ENCODE results near the gene DCTN2. TPM values are rescaled to one million over a fixed set of nuclear protein-coding genes. Genes with fewer than 3 reads are reported as not detected.

The DCTN2 gene
- polyA plus RNA-seq, 2 of the 4 experiments (the other 2 are of a cell fraction): 169 to 211 TPM

DNA sequence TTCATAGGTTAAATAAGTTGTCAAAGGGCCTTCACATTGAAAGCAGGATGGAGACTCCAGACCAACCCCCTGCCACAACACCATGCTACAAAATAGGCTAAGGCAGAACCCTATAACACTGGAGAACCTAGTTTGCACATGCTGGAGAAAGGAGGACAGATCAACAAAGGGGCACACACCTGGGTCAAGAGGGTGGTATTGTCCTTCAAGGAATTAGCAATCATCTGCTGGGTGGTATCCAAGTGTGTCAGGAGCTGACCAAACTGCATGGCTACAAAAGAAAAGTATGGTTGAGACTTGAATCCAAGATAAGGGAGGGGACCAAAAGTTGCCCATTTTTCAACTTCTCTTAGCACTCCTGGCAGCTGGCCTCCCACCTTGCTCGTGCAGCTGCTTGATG, 15.2 kb downstream of the DCTN2 start:
- Histone ChIP-seq H3K4me3 (no peak overlapping the region), H3K4me2 (no peak overlapping the region), H3K4me1 (no peaks in the 10 kb centered on the region), H3K9me3 (no peaks in the 10 kb centered on the region), H3K27ac (no peak overlapping the region)
- WGBS (ENCODE audit: missing lambda C conversion rate): 78% methylated on average over 1 of the region's 1 CpG
- FAIRE-seq: no peak
- ChIA-PET POLR2A (interaction anchor here (1.4 kb wide), 1 partner anchor 9 kb away, joined by 3 read pairs; the partner anchor contains the start of gene MBD6), CTCF (interaction anchor here (0.6 to 2.3 kb wide), 10 partner anchors 8 to 94 kb away, joined by 3 to 8 read pairs (median 4); no protein-coding TSS in a partner anchor)
- no peak for TF ChIP-seq RNF2 (IDR thresholded peaks at IDR 0.05; ENCODE audit: borderline replicate concordance, low read depth)
- TF ChIP-seq KDM5A (IDR thresholded peaks at IDR 0.05): no peak
- TF ChIP-seq PHF8 (IDR thresholded peaks at IDR 0.05; ENCODE audit: borderline replicate concordance, low read depth): no peak
- TF ChIP-seq ZFP36 (IDR thresholded peaks at IDR 0.05; ENCODE audit: borderline replicate concordance, partially characterized antibody): no peak
- no peak for TF ChIP-seq CEBPB (IDR thresholded peaks at IDR 0.05)
- no peak for TF ChIP-seq JUNB (IDR thresholded peaks at IDR 0.05)
- TF ChIP-seq, protein P1, sequence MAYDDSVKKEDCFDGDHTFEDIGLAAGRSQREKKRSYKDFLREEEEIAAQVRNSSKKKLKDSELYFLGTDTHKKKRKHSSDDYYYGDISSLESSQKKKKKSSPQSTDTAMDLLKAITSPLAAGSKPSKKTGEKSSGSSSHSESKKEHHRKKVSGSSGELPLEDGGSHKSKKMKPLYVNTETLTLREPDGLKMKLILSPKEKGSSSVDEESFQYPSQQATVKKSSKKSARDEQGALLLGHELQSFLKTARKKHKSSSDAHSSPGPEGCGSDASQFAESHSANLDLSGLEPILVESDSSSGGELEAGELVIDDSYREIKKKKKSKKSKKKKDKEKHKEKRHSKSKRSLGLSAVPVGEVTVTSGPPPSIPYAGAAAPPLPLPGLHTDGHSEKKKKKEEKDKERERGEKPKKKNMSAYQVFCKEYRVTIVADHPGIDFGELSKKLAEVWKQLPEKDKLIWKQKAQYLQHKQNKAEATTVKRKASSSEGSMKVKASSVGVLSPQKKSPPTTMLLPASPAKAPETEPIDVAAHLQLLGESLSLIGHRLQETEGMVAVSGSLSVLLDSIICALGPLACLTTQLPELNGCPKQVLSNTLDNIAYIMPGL (CRISPR knock-in tag; IDR thresholded peaks at IDR 0.05; ENCODE audit: borderline replicate concordance): no peak
- TF ChIP-seq JUN (IDR thresholded peaks at IDR 0.05): no peak
- TF ChIP-seq ESRRA (IDR thresholded peaks at IDR 0.05; ENCODE audit: borderline replicate concordance, low read length): no peak
- no peak for TF ChIP-seq MAZ (IDR thresholded peaks at IDR 0.05; ENCODE audit: borderline replicate concordance, low read depth, low read length)
- TF ChIP-seq HDAC2 (IDR thresholded peaks at IDR 0.05): no peak
- no peak for TF ChIP-seq EHF (CRISPR knock-in tag; IDR thresholded peaks at IDR 0.05)
- no peak for TF ChIP-seq EHMT2 (IDR thresholded peaks at IDR 0.05; ENCODE audit: low read depth)
- TF ChIP-seq ZSCAN20 (CRISPR knock-in tag; IDR thresholded peaks at IDR 0.05): no peak
- no peak for TF ChIP-seq FOXS1 (CRISPR knock-in tag; IDR thresholded peaks at IDR 0.05)
- TF ChIP-seq, protein P2, sequence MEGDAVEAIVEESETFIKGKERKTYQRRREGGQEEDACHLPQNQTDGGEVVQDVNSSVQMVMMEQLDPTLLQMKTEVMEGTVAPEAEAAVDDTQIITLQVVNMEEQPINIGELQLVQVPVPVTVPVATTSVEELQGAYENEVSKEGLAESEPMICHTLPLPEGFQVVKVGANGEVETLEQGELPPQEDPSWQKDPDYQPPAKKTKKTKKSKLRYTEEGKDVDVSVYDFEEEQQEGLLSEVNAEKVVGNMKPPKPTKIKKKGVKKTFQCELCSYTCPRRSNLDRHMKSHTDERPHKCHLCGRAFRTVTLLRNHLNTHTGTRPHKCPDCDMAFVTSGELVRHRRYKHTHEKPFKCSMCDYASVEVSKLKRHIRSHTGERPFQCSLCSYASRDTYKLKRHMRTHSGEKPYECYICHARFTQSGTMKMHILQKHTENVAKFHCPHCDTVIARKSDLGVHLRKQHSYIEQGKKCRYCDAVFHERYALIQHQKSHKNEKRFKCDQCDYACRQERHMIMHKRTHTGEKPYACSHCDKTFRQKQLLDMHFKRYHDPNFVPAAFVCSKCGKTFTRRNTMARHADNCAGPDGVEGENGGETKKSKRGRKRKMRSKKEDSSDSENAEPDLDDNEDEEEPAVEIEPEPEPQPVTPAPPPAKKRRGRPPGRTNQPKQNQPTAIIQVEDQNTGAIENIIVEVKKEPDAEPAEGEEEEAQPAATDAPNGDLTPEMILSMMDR (IDR thresholded peaks at IDR 0.05): no peak
- no peak for TF ChIP-seq NFE2L2 (conservative IDR thresholded peaks at IDR 0.05; ENCODE audit: low read length)
- TF ChIP-seq MYC (IDR thresholded peaks at IDR 0.05; ENCODE audit: borderline replicate concordance, low read length): no peak
- ATAC-seq: no peak
- DNase-seq (ENCODE audit: low read depth in 1 of 2, low spot score in 1 of 2): no peak

DNA sequence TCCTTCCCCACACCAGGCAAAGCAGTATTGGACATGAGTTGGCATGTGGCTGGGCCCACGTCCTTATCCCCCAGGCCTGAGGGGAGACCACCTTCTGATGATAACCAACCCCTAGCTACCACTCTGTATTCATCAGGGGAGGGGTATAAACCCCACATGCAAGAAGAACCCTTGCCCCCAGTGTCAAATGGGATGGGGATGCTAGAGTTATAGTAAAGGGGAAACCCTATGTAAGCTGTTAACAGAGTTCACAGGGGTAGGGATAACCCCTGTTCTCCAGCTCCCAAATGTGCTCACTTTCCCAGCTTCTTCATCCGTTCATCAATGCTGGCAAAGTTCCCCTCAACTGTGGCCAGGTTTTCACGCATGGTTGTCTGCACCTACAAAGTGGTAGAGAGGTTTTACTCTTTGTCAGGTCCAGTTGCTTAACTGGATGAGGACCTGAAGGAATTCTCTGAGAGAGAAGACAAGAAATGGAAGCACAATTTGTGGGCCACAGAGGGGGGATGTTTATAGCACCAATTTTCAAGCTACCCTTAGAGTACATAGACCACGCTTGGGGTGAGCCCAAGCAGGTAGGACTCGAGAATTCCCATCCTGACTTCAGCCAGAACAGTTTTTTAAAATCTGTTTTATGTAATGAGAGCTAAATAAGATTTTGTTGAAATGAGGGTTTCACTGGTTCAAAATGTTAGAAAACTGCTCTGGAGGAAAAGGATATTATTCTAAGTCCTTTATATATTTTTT, 16.4 kb downstream of the DCTN2 start:
- no peak for ATAC-seq
- CTCF ChIA-PET: interaction anchor here (0.8 to 2.3 kb wide), 6 partner anchors 9 to 68 kb away, joined by 4 to 8 read pairs (median 4); no protein-coding TSS in a partner anchor

More for the DNA sequence above, 16.4 kb downstream of the DCTN2 start:
- TF ChIP-seq, protein P3, sequence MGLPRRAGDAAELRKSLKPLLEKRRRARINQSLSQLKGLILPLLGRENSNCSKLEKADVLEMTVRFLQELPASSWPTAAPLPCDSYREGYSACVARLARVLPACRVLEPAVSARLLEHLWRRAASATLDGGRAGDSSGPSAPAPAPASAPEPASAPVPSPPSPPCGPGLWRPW (IDR thresholded peaks at IDR 0.05): no peak
- TF ChIP-seq ZSCAN20 (CRISPR knock-in tag; IDR thresholded peaks at IDR 0.05) (no peak), HOXB5 (CRISPR knock-in tag; IDR thresholded peaks at IDR 0.05) (no peak), FOSB (CRISPR knock-in tag; IDR thresholded peaks at IDR 0.05) (no peak), ESRRA (IDR thresholded peaks at IDR 0.05; ENCODE audit: borderline replicate concordance, low read length) (no peak), NFE2L2 (conservative IDR thresholded peaks at IDR 0.05; ENCODE audit: low read length) (no peak), EHMT2 (IDR thresholded peaks at IDR 0.05; ENCODE audit: low read depth) (no peak), PHF8 (IDR thresholded peaks at IDR 0.05; ENCODE audit: borderline replicate concordance, low read depth) (no peak), MAZ (IDR thresholded peaks at IDR 0.05; ENCODE audit: borderline replicate concordance, low read depth, low read length) (no peak), RARB (CRISPR knock-in tag; IDR thresholded peaks at IDR 0.05) (no peak)
- TF ChIP-seq, protein P4, sequence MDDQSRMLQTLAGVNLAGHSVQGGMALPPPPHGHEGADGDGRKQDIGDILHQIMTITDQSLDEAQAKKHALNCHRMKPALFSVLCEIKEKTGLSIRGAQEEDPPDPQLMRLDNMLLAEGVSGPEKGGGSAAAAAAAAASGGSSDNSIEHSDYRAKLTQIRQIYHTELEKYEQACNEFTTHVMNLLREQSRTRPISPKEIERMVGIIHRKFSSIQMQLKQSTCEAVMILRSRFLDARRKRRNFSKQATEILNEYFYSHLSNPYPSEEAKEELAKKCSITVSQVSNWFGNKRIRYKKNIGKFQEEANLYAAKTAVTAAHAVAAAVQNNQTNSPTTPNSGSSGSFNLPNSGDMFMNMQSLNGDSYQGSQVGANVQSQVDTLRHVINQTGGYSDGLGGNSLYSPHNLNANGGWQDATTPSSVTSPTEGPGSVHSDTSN (IDR thresholded peaks at IDR 0.05): no peak
- no peaks in the 10 kb centered on the region for H3K9me3 ChIP-seq
- DNase-seq (ENCODE audit: low read depth in 1 of 2, low spot score in 1 of 2) (no peak), FAIRE-seq (no peak)
- H3K4me1 ChIP-seq: no peaks in the 10 kb centered on the region
- H3K4me3 ChIP-seq: no peak overlapping the region
- H3K4me2 ChIP-seq: no peak overlapping the region
- WGBS (ENCODE audit: missing lambda C conversion rate): 86% methylated on average over 5 of the region's 5 CpGs
- POLR2A ChIA-PET: no interaction called here
- no peak overlapping the region for H3K27ac ChIP-seq

Measured in A549 (cell line).